PC-3 (cell line): ENCODE results near the gene LXN. TPM values are rescaled to one million over a fixed set of nuclear protein-coding genes. Genes with fewer than 3 reads are reported as not detected.
A peak's percentile ranks its signal among the peaks of the same experiment; 100 is the strongest.

Experiments
- ATAC-seq: fragments of 200-7000 bp; cut with Tn5 transposase; 2 replicates; pipeline ENCODE4 v1.9.1; 2020; ENCODE audit warnings: mild to moderate bottlenecking, moderate library complexity
- BruUV-seq: library from RNA; stranded (reverse); fragments of 400-500 nt; replicated peaks from 2 replicates; lab custom pipeline; 2021; lab: Mats Ljungman, UMichigan
- CTCF ChIA-PET: fragments of 300-600 bp; sonication (Branson Sonifier 250); formaldehyde crosslinking; loops from one replicate; lab custom pipeline; 2022; ENCODE audit warnings: antibody characterized with exemption; lab: Charles Lee
- POLR2A ChIA-PET: fragments of 300-600 bp; sonication (Branson Sonifier 250); formaldehyde crosslinking; loops from one replicate; lab custom pipeline; 2022; ENCODE audit warnings: antibody characterized with exemption; ENCODE audit not compliant: unreplicated experiment; lab: Charles Lee
- DNase-seq: peaks from one replicate; pipeline ENCODE4 v3.0.0-alpha.2; 2015
- H2AFZ ChIP-seq: fragments of 300-600 bp; sonication (generic); 2 replicates; pipeline ENCODE4 v1.6.0; 2016; ENCODE audit warnings: antibody characterized with exemption, low read length
- H3F3A ChIP-seq: fragments of 300-600 bp; sonication (generic); one replicate; pipeline ENCODE4 v1.6.0; 2017; ENCODE audit warnings: antibody characterized with exemption, low read length, control low read depth, mild to moderate bottlenecking; ENCODE audit not compliant: unreplicated experiment
- H3K27ac ChIP-seq: fragments of 300-600 bp; sonication (generic); 2 replicates; pipeline ENCODE4 v1.5.1; 2016; ENCODE audit warnings: mild to moderate bottlenecking, low read length
- H3K27me3 ChIP-seq: fragments of 300-600 bp; sonication (generic); 2 replicates; pipeline ENCODE4 v1.6.1; 2016; ENCODE audit warnings: low read length, mixed read lengths
- H3K36me3 ChIP-seq: fragments of 300-600 bp; sonication (generic); 2 replicates; pipeline ENCODE4 v1.6.1; 2016; ENCODE audit warnings: low read depth, mixed run types, low read length, mixed read lengths
- H3K4me1 ChIP-seq: fragments of 300-600 bp; sonication (generic); 2 replicates; pipeline ENCODE4 v1.5.1; 2016; ENCODE audit warnings: low read length; ENCODE audit not compliant: insufficient read depth
- H3K4me2 ChIP-seq: fragments of 300-600 bp; sonication (generic); 2 replicates; pipeline ENCODE4 v1.6.0; 2016; ENCODE audit warnings: low read length
- H3K4me3 ChIP-seq: fragments of 300-600 bp; sonication (generic); 2 replicates; pipeline ENCODE4 v1.5.1; 2016; ENCODE audit warnings: mild to moderate bottlenecking, low read length, mixed read lengths
- H3K79me2 ChIP-seq: fragments of 300-600 bp; sonication (generic); 2 replicates; pipeline ENCODE4 v1.6.1; 2017; ENCODE audit warnings: low read length, mixed read lengths
- H3K9ac ChIP-seq: fragments of 300-600 bp; sonication (generic); 2 replicates; pipeline ENCODE4 v1.6.0; 2016; ENCODE audit warnings: mild to moderate bottlenecking, low read length
- H3K9me2 ChIP-seq: fragments of 300-600 bp; sonication (generic); replicated peaks from 2 replicates; pipeline ENCODE4 v1.6.1; 2016; ENCODE audit warnings: mixed run types, low read length, mixed read lengths
- H3K9me3 ChIP-seq: fragments of 300-600 bp; sonication (generic); 2 replicates; pipeline ENCODE4 v1.6.1; 2016; ENCODE audit warnings: low read length, mixed read lengths
- H4K20me1 ChIP-seq: fragments of 300-600 bp; sonication (generic); 2 replicates; pipeline ENCODE4 v1.6.1; 2016; ENCODE audit warnings: low read length, mixed read lengths
- EZH2 ChIP-seq: fragments of 300-600 bp; sonication (generic); IDR thresholded peaks from one replicate; pipeline ENCODE4 v1.6.1; 2017; ENCODE audit warnings: antibody characterized with exemption, mild to moderate bottlenecking, low read length; ENCODE audit not compliant: unreplicated experiment
- EZH2phosphoT487 ChIP-seq: fragments of 300-600 bp; sonication (generic); IDR thresholded peaks from 2 replicates; pipeline ENCODE4 v1.6.1; 2018; ENCODE audit warnings: mild to moderate bottlenecking, antibody characterized with exemption, low read length, borderline replicate concordance
- intact Hi-C: fragments of 100-400 bp; cut with micrococcal nuclease; formaldehyde crosslinking; loops from 2 replicates; pipeline ENCODE4 v1.9.0; 2023
- total RNA-seq: library from RNA; depleted of rRNA; stranded (reverse); fragments of >200 nt; gene quantifications from 2 replicates; pipeline ENCODE4 v1.2.3, GENCODE V29; 2014
- TF ChIP-seq, protein P1 (sequence below): fragments of 300-600 bp; sonication (generic); conservative IDR thresholded peaks from 2 replicates; pipeline ENCODE4 v1.5.1; 2017; ENCODE audit warnings: antibody characterized with exemption, low read depth, mild to moderate bottlenecking, low read length

LXN gene
- total RNA-seq, 1 experiment from 2014 or later: 471 TPM

DNA sequence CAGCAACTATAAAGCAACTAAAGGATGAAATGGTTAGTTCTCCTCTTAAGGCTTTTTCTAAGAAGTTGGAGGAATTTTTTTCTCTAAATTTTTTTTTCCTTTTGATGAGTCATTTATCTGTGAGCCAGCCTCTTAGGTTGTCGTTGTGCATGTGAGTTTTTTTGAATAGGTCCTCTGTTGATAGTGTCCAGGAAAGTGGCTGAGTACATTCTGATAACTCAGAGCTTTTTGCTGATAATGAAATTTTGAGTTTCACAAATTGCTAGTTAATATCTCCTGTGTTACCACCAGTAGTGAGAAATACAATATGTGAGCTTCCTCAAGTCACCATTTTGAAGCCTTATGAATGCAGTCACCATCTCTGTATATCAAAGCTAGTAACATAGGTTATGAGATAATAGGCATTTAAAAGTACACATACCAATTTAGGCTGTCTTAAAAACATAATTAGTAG is 7.1 kb upstream of the LXN start:
- ATAC-seq (peak; percentile 46; the same call in 1 of the 2 replicates), DNase-seq (peak; percentile 27)
- no TSS peak for BruUV-seq
- Histone ChIP-seq H3K27me3 (no peaks in the 10 kb centered on the region), H3K4me1 (peaks cover 8% of the 10 kb centered on the region), H3K79me2 (no peaks in the 10 kb centered on the region), H2AFZ (no peak overlapping the region), H3K9me2 (no peaks in the 10 kb centered on the region), H3K9me3 (no peaks in the 10 kb centered on the region), H3K36me3 (no peaks in the 10 kb centered on the region; the same call in 1 of the 2 replicates), H3K4me3 (no peak overlapping the region), H3K9ac (no peak overlapping the region), H3K27ac (no peak overlapping the region), H4K20me1 (no peaks in the 10 kb centered on the region), H3F3A (no peaks in the 10 kb centered on the region), H3K4me2 (no peak overlapping the region)
- TF ChIP-seq EZH2phosphoT487 (no peak), EZH2 (no peak)
- TF ChIP-seq, protein P1, sequence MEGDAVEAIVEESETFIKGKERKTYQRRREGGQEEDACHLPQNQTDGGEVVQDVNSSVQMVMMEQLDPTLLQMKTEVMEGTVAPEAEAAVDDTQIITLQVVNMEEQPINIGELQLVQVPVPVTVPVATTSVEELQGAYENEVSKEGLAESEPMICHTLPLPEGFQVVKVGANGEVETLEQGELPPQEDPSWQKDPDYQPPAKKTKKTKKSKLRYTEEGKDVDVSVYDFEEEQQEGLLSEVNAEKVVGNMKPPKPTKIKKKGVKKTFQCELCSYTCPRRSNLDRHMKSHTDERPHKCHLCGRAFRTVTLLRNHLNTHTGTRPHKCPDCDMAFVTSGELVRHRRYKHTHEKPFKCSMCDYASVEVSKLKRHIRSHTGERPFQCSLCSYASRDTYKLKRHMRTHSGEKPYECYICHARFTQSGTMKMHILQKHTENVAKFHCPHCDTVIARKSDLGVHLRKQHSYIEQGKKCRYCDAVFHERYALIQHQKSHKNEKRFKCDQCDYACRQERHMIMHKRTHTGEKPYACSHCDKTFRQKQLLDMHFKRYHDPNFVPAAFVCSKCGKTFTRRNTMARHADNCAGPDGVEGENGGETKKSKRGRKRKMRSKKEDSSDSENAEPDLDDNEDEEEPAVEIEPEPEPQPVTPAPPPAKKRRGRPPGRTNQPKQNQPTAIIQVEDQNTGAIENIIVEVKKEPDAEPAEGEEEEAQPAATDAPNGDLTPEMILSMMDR: no peak
- ChIA-PET POLR2A (interaction anchor here (0.6 kb wide), 1 partner anchor 37 kb away, joined by 3 read pairs; no protein-coding TSS in a partner anchor), CTCF (no interaction called here)
- intact Hi-C loops: no loop called here

DNA sequence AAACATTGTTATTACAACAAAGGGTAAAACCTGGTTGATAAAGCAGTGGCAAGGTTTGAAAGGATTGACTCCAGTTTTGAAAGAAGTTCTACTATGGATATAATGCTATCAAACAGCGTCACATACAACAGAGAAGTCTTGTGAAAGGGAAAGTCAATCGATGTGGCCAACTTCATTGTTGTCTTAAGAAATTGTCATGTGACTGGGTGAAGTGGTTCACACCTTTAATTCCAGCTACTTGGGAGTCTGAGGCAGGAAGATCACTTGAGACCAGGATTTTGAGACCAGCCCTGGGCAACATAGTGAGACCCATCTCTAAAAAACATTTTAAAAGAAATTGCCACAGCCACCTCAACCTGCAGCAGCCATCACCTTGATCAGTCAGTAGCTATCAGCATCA is 6.2 kb upstream of the LXN start:
- H3K27ac ChIP-seq: no peak overlapping the region
- no peaks in the 10 kb centered on the region for H3K36me3 ChIP-seq
- H2AFZ ChIP-seq: no peak overlapping the region
- H3K4me2 ChIP-seq: no peak overlapping the region
- no peaks in the 10 kb centered on the region for H3K9me3 ChIP-seq
- TF ChIP-seq EZH2 (no peak), EZH2phosphoT487 (no peak)
- TF ChIP-seq, protein P1: no peak
- intact Hi-C loops: no loop called here
- no peaks in the 10 kb centered on the region for H3F3A ChIP-seq
- DNase-seq (no peak), ATAC-seq (no peak)
- H3K9me2 ChIP-seq: no peaks in the 10 kb centered on the region
- H4K20me1 ChIP-seq: no peaks in the 10 kb centered on the region
- ChIA-PET POLR2A (no interaction called here), CTCF (no interaction called here)
- no peaks in the 10 kb centered on the region for H3K27me3 ChIP-seq
- H3K9ac ChIP-seq: no peak overlapping the region
- peaks cover 8% of the 10 kb centered on the region for H3K4me1 ChIP-seq
- no peak overlapping the region for H3K4me3 ChIP-seq
- BruUV-seq: no TSS peak
- no peaks in the 10 kb centered on the region for H3K79me2 ChIP-seq

GRCh38 chr3:158671821-158672214 is 630 bp downstream of the LXN start:
- Histone ChIP-seq H3K4me3 (peak overlapping the region; percentile 75), H3K9ac (peak overlapping the region; percentile 99), H3K27ac (peak overlapping the region; percentile 94), H2AFZ (no peak overlapping the region), H4K20me1 (no peaks in the 10 kb centered on the region), H3K79me2 (peaks cover 55% of the 10 kb centered on the region), H3F3A (no peaks in the 10 kb centered on the region), H3K9me2 (no peaks in the 10 kb centered on the region), H3K9me3 (no peaks in the 10 kb centered on the region), H3K27me3 (no peaks in the 10 kb centered on the region), H3K4me2 (peak overlapping the region; percentile 82), H3K4me1 (peaks cover 11% of the 10 kb centered on the region), H3K36me3 (peaks cover 44% of the 10 kb centered on the region)
- no TSS peak for BruUV-seq
- POLR2A ChIA-PET: interaction anchor here (1.0 kb wide), 1 partner anchor 51 kb away, joined by 7 read pairs; no protein-coding TSS in a partner anchor
- no peak for TF ChIP-seq EZH2phosphoT487
- TF ChIP-seq, protein P1: no peak
- TF ChIP-seq EZH2: no peak
- no peak for ATAC-seq
- peak; percentile 17 for DNase-seq
- intact Hi-C loops: loop anchor here (1.0 kb wide), 3 partner anchors 51 to 119 kb away; no protein-coding TSS in a partner anchor
- CTCF ChIA-PET: interaction anchor here (0.6 to 1.1 kb wide), 3 partner anchors 27 to 51 kb away, joined by 3 to 6 read pairs (median 5); partner anchors contain the start of gene GFM1
